HepG2 (cell line): ENCODE data around the gene PPP1R9B. TPM values are rescaled to one million over a fixed set of nuclear protein-coding genes. Genes with fewer than 3 reads are reported as not detected.

Experiments
- ATAC-seq: fragments of 200-7000 bp; cut with Tn5 transposase; 3 replicates; pipeline ENCODE4 v1.9.1; 2020; ENCODE audit warnings: mild to moderate bottlenecking, moderate library complexity
- BruUV-seq: library from RNA; stranded (reverse); fragments of 400-500 nt; replicated peaks from 2 replicates; lab custom pipeline; 2021; lab: Mats Ljungman, UMichigan
- CTCF ChIA-PET: fragments of 300-600 bp; formaldehyde crosslinking; extraction: SDS; loops from one replicate; lab custom pipeline; 2021; ENCODE audit warnings: low total read pairs, inconsistent platforms, low intra/inter-chr PET ratio; lab: Yijun Ruan, JAX
- POLR2A ChIA-PET: fragments of 350-600 bp; sonication (Branson Sonifier 250); formaldehyde crosslinking; loops from one replicate; lab custom pipeline; 2020; ENCODE audit warnings: antibody characterized with exemption, inconsistent platforms; lab: Yijun Ruan, JAX
- DNase-seq: peaks from one replicate; pipeline ENCODE4 v3.0.0-alpha.2; 2015; ENCODE audit warnings: low spot score
- FAIRE-seq: peaks from 3 replicates; lab custom pipeline; 2011; peaks lifted over from hg19 to GRCh38; lab: Jason Lieb, UNC
- H2AFZ ChIP-seq: one replicate; pipeline ENCODE4 v1.6.1; 2011; ENCODE audit warnings: low read length, inconsistent platforms
- H3K27ac ChIP-seq: fragments of 300-600 bp; 3 replicates; pipeline ENCODE4 v1.8.0; 2011; ENCODE audit warnings: mixed run types, mild to moderate bottlenecking, mixed read lengths, low read length, inconsistent platforms; ENCODE audit not compliant: insufficient read depth; ENCODE audit errors: extremely low read length
- H3K27me3 ChIP-seq, 2 experiments: fragments of 200-600 bp in 1 of 2; 2 replicates in 1 of 2; 3 replicates in 1 of 2; pipeline versions ENCODE4 v1.6.0 to v1.8.0; 2011; ENCODE audit warnings: low read length in 2 of 2, mild to moderate bottlenecking in 2 of 2, moderate library complexity in 2 of 2, inconsistent platforms in 1 of 2; ENCODE audit not compliant: insufficient read depth in 2 of 2, control insufficient read depth in 1 of 2
- H3K36me3 ChIP-seq, 2 experiments: fragments of 200-600 bp in 1 of 2; replicated peaks in 1 of 2; 2 replicates in 1 of 2; 3 replicates in 1 of 2; pipeline versions ENCODE4 v1.5.1 to v1.8.0; 2011; ENCODE audit warnings: low read length in 2 of 2, inconsistent platforms in 1 of 2; ENCODE audit not compliant: insufficient read depth in 2 of 2, control insufficient read depth in 1 of 2
- H3K4me1 ChIP-seq: 2 replicates; pipeline ENCODE4 v1.5.1; 2012; ENCODE audit warnings: low read length, inconsistent platforms; ENCODE audit not compliant: insufficient read depth
- H3K4me2 ChIP-seq: 2 replicates; pipeline ENCODE4 v1.6.0; 2011; ENCODE audit warnings: low read depth, low read length, inconsistent platforms
- H3K4me3 ChIP-seq, 3 experiments: fragments of 200-600 bp in 1 of 3; sonication (generic), shearing (Covaris generic) in 1 of 3; replicated peaks in 1 of 3; 2 replicates each; pipeline ENCODE4 v1.5.1; 2011 to 2016; ENCODE audit warnings: low read length in 3 of 3, inconsistent platforms in 2 of 3, low read depth in 2 of 3, mild to moderate bottlenecking in 2 of 3, control low read depth in 1 of 3, mixed read lengths in 1 of 3; ENCODE audit not compliant: insufficient read depth in 1 of 3
- H3K79me2 ChIP-seq: one replicate; pipeline ENCODE4 v1.6.1; 2011; ENCODE audit warnings: low read length, inconsistent platforms; ENCODE audit not compliant: insufficient read depth
- H3K9ac ChIP-seq: 2 replicates; pipeline ENCODE4 v1.6.0; 2011; ENCODE audit warnings: mild to moderate bottlenecking, low read depth, low read length, inconsistent platforms; ENCODE audit not compliant: insufficient read depth
- H3K9me3 ChIP-seq: 2 replicates; pipeline ENCODE4 v1.5.1; 2012; ENCODE audit warnings: mild to moderate bottlenecking, low read length
- H4K20me1 ChIP-seq: 2 replicates; pipeline ENCODE4 v1.6.0; 2011; ENCODE audit warnings: inconsistent platforms, mild to moderate bottlenecking, low read length, moderate library complexity; ENCODE audit not compliant: insufficient read depth
- POLR2G ChIP-seq: fragments of 200-400 bp; formaldehyde crosslinking; IDR thresholded peaks from 2 replicates; pipeline ENCODE4 v1.6.1; 2018; ENCODE audit warnings: mild to moderate bottlenecking, low read depth, low read length, moderate library complexity
- ZNF124 ChIP-seq: sonication (generic); formaldehyde crosslinking; IDR thresholded peaks from 2 replicates; pipeline ENCODE4 v1.4.0; 2020; ENCODE audit warnings: missing genetic modification reagents
- ZNF256 ChIP-seq: sonication (generic); formaldehyde crosslinking; conservative IDR thresholded peaks from 2 replicates; pipeline ENCODE4 v1.4.0; 2020; ENCODE audit warnings: missing genetic modification reagents
- WGBS: methylation state at CpG from one replicate; pipeline ENCODE4 v1.1.6; 2017; ENCODE audit warnings: low lambda C conversion rate; 5-methylcytosine and 5-hydroxymethylcytosine counted together
- in situ Hi-C: cut with HindIII; loops from 2 replicates; pipeline ENCODE4 v1.10.0; 2017; ENCODE audit warnings: low pct_unique_long_range_greater_than_20kb; ENCODE audit not compliant: extremely low pct_ligation_motif_present
- intact Hi-C: fragments of 100-400 bp; cut with micrococcal nuclease; formaldehyde crosslinking; loops from one replicate; pipeline ENCODE4 v1.10.0; 2022; ENCODE audit not compliant: unreplicated experiment
- polyA plus RNA-seq, 8 experiments: library from polyadenylated mRNA; depleted of rRNA in 3 of 8; stranded (reverse) in 7 of 8; unstranded in 1 of 8; fragments of >200 nt; fragmentation: Illumina TruSeq in 4 of 8; extraction: Trizol in 4 of 8; gene quantifications; 2 replicates each; pipeline versions ENCODE4 v1.2.1 to v1.2.3, GENCODE V29; 2011 to 2016; ENCODE audit warnings: low read depth in 4 of 8, missing spikeins in 1 of 8, mixed read lengths in 1 of 8; ENCODE audit not compliant: insufficient read depth in 1 of 8
- total RNA-seq, 5 experiments: library from RNA; depleted of rRNA; stranded (reverse); fragments of >200 nt; fragmentation: Illumina TruSeq; extraction: Trizol; gene quantifications; 2 replicates each; pipeline ENCODE4 v1.2.3, GENCODE V29; 2016; ENCODE audit warnings: low read depth in 1 of 5
- TF ChIP-seq, protein P1 (sequence below): sonication (generic); formaldehyde crosslinking; IDR thresholded peaks from one replicate; pipeline ENCODE4 v1.5.1; 2020; ENCODE audit warnings: mild to moderate bottlenecking, missing genetic modification reagents; ENCODE audit errors: not compliant biosample characterization
- TF ChIP-seq, protein P2 (sequence below): sonication (generic); formaldehyde crosslinking; IDR thresholded peaks from 2 replicates; pipeline ENCODE4 v1.9.0; 2021; ENCODE audit warnings: missing genetic modification reagents, mild to moderate bottlenecking, borderline replicate concordance
- TF ChIP-seq, protein P3 (sequence below): sonication (generic); formaldehyde crosslinking; IDR thresholded peaks from 2 replicates; pipeline ENCODE4; 2020; ENCODE audit warnings: missing genetic modification reagents, mild to moderate bottlenecking, borderline replicate concordance

PPP1R9B gene
- total and polyA plus RNA-seq, 2 of the 13 experiments (the other 11 are each of a cell fraction or from before 2014, with no cell fraction given) = 9.4 to 15.8 TPM

DNA sequence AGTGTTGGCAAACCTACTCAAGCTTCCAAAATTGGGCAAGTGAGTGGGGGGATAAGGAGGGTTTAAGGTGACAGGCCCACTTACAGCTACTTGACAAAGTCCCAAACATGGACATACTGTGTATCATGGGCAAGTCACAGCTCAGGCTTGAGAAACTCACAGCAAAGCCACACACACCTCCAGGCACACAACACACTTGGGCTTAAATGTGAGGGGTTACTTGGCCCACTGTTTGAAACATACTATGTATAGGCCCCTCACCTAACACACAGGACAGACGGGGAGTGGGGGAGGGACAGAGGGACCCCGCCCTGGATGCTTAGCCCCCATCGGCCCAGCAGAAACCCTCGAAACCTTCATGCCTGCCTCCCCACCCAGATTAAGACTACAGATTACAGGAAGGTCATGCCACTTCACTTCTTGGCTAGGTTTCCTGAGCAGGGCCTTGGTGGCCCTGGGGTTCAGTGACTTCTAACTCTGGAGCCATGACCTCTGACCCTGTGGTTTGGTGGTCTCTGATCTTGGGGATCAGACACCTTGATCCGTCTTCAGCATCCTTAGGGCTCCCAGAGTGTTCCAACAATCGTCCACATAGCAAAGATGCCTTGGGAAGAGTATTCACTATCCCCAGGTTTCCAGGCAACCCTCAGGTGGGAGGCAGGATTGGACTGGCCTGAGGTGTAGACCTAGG, 18.2 kb downstream of the PPP1R9B start:
- H3K4me1 ChIP-seq = peaks cover 53% of the 10 kb centered on the region
- in situ Hi-C loops = no loop called here
- no peaks in the 10 kb centered on the region for H3K79me2 ChIP-seq
- DNase-seq (no peak), ATAC-seq (peak; percentile 11; the same call in 2 of the 3 replicates), FAIRE-seq (no peak)
- H3K9ac ChIP-seq = no peak overlapping the region
- no TSS peak for BruUV-seq
- intact Hi-C loops = loop anchor here (2.0 kb wide), 1 partner anchor 37 kb away; the partner anchor contains the start of gene PDK2
- H3K4me3 ChIP-seq = no peak overlapping the region
- ChIA-PET CTCF (no interaction called here), POLR2A (interaction anchor here (0.9 to 1.6 kb wide), 5 partner anchors 9 to 46 kb away, joined by 3 to 6 read pairs (median 3); no protein-coding TSS in a partner anchor)
- peak overlapping the region; percentile 52 for H3K27ac ChIP-seq
- no peak overlapping the region for H3K4me2 ChIP-seq
- no peaks in the 10 kb centered on the region for H4K20me1 ChIP-seq
- no peaks in the 10 kb centered on the region for H3K9me3 ChIP-seq
- H2AFZ ChIP-seq = no peak overlapping the region
- WGBS = 72% methylated on average over 6 of the region's 6 CpGs
- H3K27me3 ChIP-seq = peaks cover 6 to 22% of the 10 kb centered on the region in 2 experiments
- 0 out of 2 replicates have a peak, but pooled peaks have one; percentile 14 for TF ChIP-seq POLR2G
- TF ChIP-seq, protein P1, sequence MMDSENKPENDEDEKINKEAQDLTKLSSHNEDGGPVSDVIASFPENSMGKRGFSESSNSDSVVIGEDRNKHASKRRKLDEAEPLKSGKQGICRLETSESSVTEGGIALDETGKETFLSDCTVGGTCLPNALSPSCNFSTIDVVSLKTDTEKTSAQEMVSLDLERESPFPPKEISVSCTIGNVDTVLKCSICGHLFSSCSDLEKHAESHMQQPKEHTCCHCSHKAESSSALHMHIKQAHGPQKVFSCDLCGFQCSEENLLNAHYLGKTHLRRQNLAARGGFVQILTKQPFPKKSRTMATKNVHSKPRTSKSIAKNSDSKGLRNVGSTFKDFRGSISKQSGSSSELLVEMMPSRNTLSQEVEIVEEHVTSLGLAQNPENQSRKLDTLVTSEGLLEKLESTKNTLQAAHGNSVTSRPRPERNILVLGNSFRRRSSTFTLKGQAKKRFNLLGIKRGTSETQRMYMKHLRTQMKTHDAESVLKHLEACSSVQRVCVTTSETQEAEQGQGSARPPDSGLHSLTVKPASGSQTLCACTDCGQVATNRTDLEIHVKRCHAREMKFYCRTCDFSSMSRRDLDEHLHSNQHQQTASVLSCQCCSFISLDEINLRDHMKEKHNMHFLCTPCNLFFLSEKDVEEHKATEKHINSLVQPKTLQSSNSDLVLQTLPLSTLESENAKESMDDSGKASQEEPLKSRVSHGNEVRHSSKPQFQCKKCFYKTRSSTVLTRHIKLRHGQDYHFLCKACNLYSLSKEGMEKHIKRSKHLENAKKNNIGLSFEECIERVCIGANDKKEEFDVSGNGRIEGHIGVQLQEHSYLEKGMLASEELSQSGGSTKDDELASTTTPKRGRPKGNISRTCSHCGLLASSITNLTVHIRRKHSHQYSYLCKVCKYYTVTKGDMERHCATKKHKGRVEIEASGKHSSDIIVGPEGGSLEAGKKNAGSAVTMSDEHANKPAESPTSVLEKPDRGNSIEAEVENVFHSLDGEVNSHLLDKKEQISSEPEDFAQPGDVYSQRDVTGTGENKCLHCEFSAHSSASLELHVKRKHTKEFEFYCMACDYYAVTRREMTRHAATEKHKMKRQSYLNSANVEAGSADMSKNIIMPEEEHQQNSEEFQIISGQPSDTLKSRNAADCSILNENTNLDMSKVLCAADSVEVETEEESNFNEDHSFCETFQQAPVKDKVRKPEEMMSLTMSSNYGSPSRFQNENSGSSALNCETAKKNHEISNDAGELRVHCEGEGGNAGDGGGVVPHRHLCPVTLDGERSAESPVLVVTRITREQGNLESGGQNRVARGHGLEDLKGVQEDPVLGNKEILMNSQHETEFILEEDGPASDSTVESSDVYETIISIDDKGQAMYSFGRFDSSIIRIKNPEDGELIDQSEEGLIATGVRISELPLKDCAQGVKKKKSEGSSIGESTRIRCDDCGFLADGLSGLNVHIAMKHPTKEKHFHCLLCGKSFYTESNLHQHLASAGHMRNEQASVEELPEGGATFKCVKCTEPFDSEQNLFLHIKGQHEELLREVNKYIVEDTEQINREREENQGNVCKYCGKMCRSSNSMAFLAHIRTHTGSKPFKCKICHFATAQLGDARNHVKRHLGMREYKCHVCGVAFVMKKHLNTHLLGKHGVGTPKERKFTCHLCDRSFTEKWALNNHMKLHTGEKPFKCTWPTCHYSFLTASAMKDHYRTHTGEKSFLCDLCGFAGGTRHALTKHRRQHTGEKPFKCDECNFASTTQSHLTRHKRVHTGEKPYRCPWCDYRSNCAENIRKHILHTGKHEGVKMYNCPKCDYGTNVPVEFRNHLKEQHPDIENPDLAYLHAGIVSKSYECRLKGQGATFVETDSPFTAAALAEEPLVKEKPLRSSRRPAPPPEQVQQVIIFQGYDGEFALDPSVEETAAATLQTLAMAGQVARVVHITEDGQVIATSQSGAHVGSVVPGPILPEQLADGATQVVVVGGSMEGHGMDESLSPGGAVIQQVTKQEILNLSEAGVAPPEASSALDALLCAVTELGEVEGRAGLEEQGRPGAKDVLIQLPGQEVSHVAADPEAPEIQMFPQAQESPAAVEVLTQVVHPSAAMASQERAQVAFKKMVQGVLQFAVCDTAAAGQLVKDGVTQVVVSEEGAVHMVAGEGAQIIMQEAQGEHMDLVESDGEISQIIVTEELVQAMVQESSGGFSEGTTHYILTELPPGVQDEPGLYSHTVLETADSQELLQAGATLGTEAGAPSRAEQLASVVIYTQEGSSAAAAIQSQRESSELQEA (CRISPR knock-in tag) = peak; percentile 5
- TF ChIP-seq ZNF256 (CRISPR knock-in tag) = 0 out of 2 replicates have a peak, but pooled peaks have one; percentile 31
- TF ChIP-seq, protein P2, sequence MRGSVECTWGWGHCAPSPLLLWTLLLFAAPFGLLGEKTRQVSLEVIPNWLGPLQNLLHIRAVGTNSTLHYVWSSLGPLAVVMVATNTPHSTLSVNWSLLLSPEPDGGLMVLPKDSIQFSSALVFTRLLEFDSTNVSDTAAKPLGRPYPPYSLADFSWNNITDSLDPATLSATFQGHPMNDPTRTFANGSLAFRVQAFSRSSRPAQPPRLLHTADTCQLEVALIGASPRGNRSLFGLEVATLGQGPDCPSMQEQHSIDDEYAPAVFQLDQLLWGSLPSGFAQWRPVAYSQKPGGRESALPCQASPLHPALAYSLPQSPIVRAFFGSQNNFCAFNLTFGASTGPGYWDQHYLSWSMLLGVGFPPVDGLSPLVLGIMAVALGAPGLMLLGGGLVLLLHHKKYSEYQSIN (CRISPR knock-in tag) = no peak
- TF ChIP-seq, protein P3, sequence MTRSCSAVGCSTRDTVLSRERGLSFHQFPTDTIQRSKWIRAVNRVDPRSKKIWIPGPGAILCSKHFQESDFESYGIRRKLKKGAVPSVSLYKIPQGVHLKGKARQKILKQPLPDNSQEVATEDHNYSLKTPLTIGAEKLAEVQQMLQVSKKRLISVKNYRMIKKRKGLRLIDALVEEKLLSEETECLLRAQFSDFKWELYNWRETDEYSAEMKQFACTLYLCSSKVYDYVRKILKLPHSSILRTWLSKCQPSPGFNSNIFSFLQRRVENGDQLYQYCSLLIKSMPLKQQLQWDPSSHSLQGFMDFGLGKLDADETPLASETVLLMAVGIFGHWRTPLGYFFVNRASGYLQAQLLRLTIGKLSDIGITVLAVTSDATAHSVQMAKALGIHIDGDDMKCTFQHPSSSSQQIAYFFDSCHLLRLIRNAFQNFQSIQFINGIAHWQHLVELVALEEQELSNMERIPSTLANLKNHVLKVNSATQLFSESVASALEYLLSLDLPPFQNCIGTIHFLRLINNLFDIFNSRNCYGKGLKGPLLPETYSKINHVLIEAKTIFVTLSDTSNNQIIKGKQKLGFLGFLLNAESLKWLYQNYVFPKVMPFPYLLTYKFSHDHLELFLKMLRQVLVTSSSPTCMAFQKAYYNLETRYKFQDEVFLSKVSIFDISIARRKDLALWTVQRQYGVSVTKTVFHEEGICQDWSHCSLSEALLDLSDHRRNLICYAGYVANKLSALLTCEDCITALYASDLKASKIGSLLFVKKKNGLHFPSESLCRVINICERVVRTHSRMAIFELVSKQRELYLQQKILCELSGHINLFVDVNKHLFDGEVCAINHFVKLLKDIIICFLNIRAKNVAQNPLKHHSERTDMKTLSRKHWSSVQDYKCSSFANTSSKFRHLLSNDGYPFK (CRISPR knock-in tag) = peak; percentile 8; the same call in 1 of the 2 replicates
- TF ChIP-seq ZNF124 (CRISPR knock-in tag) = no peak
- H3K36me3 ChIP-seq = peaks cover 10% of the 10 kb centered on the region in 2 experiments; a peak in 2 of 5 replicates
